ENCODE data around the gene SF1.

Gene SF1

GRCh38 chr11:64759131-64759721, 19.1 kb downstream of the SF1 start:
- Histone ChIP-seq H3K4me3 (replicated peaks; ENCODE audit: insufficient read depth, low read length) (no peak overlapping the region), H3K27me3 (ENCODE audit: insufficient read depth, poor library complexity, severe bottlenecking) (no peaks in the 10 kb centered on the region), H3K27ac (replicated peaks) (no peak overlapping the region)
- DNase-seq (ENCODE audit: low read depth in 1 of 2, low spot score in 1 of 2), result no peak
- TF ChIP-seq POLR2AphosphoS5 (IDR thresholded peaks at IDR 0.05; ENCODE audit: low read depth), result no peak; the same call in 1 of the 2 replicates
- no peak for TF ChIP-seq CTCF (IDR thresholded peaks at IDR 0.05; ENCODE audit: insufficient read depth, low read length)
- TF ChIP-seq REST (IDR thresholded peaks at IDR 0.05; ENCODE audit: insufficient replicate concordance, low read depth), result no peak
- TF ChIP-seq SPI1 (IDR thresholded peaks at IDR 0.05; ENCODE audit: borderline replicate concordance, low read depth), result no peak
- TF ChIP-seq GABPA (IDR thresholded peaks at IDR 0.05; ENCODE audit: low read depth), result no peak

GRCh38 chr11:64758330-64759079, 19.8 kb downstream of the SF1 start:
- no peak for DNase-seq (ENCODE audit: low read depth in 1 of 2, low spot score in 1 of 2)
- no peak overlapping the region for H3K27ac ChIP-seq (replicated peaks)
- no peak overlapping the region for H3K4me3 ChIP-seq (replicated peaks; ENCODE audit: insufficient read depth, low read length)
- H3K27me3 ChIP-seq (ENCODE audit: insufficient read depth, poor library complexity, severe bottlenecking), result no peaks in the 10 kb centered on the region
- TF ChIP-seq CTCF (IDR thresholded peaks at IDR 0.05; ENCODE audit: insufficient read depth, low read length), result no peak
- TF ChIP-seq REST (IDR thresholded peaks at IDR 0.05; ENCODE audit: insufficient replicate concordance, low read depth), result no peak
- no peak for TF ChIP-seq POLR2AphosphoS5 (IDR thresholded peaks at IDR 0.05; ENCODE audit: low read depth)
- no peak for TF ChIP-seq GABPA (IDR thresholded peaks at IDR 0.05; ENCODE audit: low read depth)
- no peak for TF ChIP-seq SPI1 (IDR thresholded peaks at IDR 0.05; ENCODE audit: borderline replicate concordance, low read depth)

- H3K4me3 ChIP-seq (replicated peaks; ENCODE audit: insufficient read depth, low read length), result no peak overlapping the region
- H3K27ac ChIP-seq (replicated peaks), result no peak overlapping the region
- no peak for DNase-seq (ENCODE audit: low read depth in 1 of 2, low spot score in 1 of 2)
- TF ChIP-seq REST (IDR thresholded peaks at IDR 0.05; ENCODE audit: insufficient replicate concordance, low read depth), result no peak
- TF ChIP-seq POLR2AphosphoS5 (IDR thresholded peaks at IDR 0.05; ENCODE audit: low read depth), result no peak
- TF ChIP-seq CTCF (IDR thresholded peaks at IDR 0.05; ENCODE audit: insufficient read depth, low read length), result no peak
- TF ChIP-seq GABPA (IDR thresholded peaks at IDR 0.05; ENCODE audit: low read depth), result no peak
- TF ChIP-seq SPI1 (IDR thresholded peaks at IDR 0.05; ENCODE audit: borderline replicate concordance, low read depth), result no peak
- H3K27me3 ChIP-seq (ENCODE audit: insufficient read depth, poor library complexity, severe bottlenecking), result no peaks in the 10 kb centered on the region
These were observed 20.6 kb downstream of the SF1 start for GRCh38 chr11:64757549-64758329.

All from HL-60 (cell line).